Esophagus muscularis mucosa (tissue), 3 donors: ENCODE data around the gene NAXD.

Source experiments
- CTCF ChIP-seq, 3 experiments: fragments of 200-600 bp in 2 of 3; fragments of 450-650 bp in 1 of 3; sonication (generic) in 2 of 3; IDR thresholded peaks; one replicate each; pipeline ENCODE4 v1.5.1; 2017 to 2019; ENCODE audit warnings: antibody characterized with exemption in 3 of 3, mild to moderate bottlenecking in 2 of 3, moderate library complexity in 1 of 3
- EP300 ChIP-seq: sonication (generic); formaldehyde crosslinking; IDR thresholded peaks from one replicate; pipeline ENCODE4 v1.6.1; 2017; ENCODE audit warnings: antibody characterized with exemption

- TF ChIP-seq EP300 (no peak), CTCF (IDR thresholded peaks at IDR 0.05) (no peak)
Measured at GRCh38 chr13:110648146-110648819, 32.9 kb downstream of the NAXD start.
